GM21576 (cell line): Measurements from ENCODE around the gene ADARB2.
"Not testable (repeated sequence)": the region's sequence is repeated elsewhere in the genome, so short reads cannot be mapped to it uniquely, and the experiment has no call there.

Source experiments
- ATAC-seq: cut with Tn5 transposase; IDR thresholded peaks from one replicate; pipeline ENCODE4 v1.9.1; 2021; ENCODE audit warnings: mild to moderate bottlenecking, moderate library complexity; ENCODE audit not compliant: unreplicated experiment

Gene ADARB2

DNA sequence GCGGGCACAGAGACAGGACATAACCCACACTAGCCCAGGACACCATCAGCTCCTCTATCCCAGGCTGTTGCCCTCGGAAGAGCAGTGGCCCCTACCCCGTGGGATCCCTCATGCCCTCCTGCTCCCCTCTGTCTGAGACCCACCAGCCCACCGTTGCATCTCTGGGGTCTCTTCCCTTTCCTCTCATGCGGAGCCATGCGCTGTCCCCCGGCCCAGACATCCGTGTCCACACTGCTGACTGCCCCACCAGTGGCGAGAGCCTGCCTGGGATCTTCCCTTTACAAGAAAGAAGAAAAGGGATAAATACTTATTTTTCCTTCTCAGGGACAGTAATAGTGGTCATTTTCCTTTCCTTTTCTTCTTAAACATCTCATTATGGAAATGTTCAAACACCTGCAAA lies 565.7 kb downstream of the ADARB2 start:
- ATAC-seq: no peak

GRCh38 chr10:1171182-1171581 lies 566.1 kb downstream of the ADARB2 start:
- ATAC-seq: no peak

GRCh38 chr10:1170867-1171180 lies 566.5 kb downstream of the ADARB2 start:
- no peak for ATAC-seq

DNA sequence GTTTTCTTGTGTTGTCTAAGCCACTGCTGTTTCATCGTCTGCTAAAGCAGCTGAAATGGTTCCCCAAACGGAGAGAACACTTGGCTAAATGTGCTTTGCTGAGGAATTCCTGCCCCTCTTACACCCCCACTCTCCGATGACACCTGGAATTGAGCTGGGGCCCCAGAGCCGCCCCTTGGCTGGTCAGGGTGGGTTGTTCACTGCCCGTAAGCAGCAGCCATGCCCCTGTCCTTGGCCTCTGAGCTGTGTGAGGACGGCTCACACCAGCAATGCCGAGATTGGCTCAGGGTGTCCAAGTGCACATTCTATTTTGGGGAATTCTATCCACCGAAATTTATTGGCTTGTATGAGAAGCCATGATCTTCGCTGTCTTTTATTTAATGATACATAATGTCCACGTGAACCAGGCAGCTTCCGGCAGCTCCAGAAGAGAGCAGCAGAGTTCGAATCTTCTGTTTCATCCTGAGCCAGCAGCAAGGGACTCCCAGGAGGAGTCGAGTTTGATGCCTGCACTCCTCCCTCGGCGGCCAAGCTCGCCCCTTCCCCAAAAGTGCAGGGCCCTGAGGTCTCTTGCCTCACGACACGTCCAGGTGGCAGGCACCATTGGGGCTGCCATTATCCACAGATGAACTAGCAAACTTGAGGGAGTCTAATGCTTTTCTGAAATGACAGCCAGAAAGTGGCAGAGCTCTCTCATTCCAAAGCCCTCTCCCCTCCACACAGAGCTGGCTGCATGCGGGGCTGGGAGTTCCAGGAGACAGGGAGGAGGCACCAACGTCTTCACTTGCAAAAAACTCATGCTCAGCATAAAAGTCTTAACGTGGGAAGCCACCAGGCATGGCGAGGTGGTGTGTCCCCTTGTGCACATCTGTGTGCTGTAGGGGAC lies 567.1 kb downstream of the ADARB2 start:
- no peak for ATAC-seq

GRCh38 chr10:1169186-1169885 lies 568.0 kb downstream of the ADARB2 start:
- ATAC-seq: no peak

DNA sequence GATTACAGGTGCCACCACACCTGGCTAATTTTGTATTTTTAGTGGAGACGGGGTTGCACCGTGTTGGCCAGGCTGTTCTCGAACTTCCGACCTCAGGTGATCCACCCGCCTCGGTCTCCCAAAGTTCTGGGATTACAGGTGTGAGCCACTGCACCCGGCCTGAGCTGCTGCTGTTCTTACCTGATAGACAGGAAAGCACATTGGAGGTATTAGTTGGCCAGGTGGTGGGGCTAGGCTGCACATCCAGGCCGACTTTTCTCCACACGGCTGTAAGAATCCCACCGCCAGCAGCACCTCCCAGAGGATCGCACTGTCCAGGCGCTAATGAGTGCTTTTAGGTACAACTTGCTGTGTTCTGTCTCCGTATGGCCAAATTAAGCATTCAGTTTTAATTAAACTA lies 568.6 kb downstream of the ADARB2 start:
- ATAC-seq: no peak

- ATAC-seq: no peak
Measured at GRCh38 chr10:1166828-1167275, 570.5 kb downstream of the ADARB2 start.

- no peak for ATAC-seq
Measured at GRCh38 chr10:1166101-1166827, 571.1 kb downstream of the ADARB2 start.

DNA sequence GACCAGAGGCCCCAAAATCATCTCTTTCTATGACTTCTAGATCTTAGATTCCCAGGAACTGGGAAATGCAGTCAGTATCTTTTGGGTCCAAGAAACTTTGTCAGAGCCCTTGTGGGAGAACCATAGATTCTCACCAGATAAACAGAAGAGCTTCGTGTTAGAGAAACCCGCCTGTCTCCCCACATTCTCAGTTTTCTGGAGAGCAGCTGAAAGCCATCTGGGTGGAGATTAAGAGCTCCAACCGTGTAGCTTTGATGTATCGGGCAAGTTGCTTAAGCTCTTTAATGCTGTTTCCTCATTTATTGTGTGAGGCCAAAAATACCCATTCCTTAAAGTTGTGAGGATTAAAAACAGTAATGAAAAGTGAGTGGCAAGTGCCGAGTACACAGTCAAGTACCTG lies 573.5 kb downstream of the ADARB2 start:
- ATAC-seq: no peak

GRCh38 chr10:1163204-1163660 lies 574.1 kb downstream of the ADARB2 start:
- no peak for ATAC-seq

GRCh38 chr10:1162481-1163203 lies 574.7 kb downstream of the ADARB2 start:
- ATAC-seq: no peak

DNA sequence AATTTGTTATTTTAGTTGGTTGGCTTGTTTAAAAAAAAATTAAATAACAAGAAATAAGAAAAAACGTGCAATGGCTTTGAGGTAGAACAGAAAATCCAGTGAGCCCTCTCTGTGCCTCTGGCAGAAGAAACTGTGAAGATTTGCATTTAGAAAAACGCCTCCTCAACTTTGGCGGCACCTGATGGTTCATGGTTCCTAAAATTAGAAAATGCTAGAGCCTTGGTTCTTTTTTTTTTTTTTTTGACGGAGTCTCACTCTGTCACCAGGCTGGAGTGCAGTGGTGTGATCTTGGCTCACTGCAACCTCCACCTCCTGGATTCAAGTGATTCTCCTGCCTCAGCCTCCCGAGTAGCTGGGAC lies 576.0 kb downstream of the ADARB2 start:
- ATAC-seq: not testable (repeated sequence)

GRCh38 chr10:1160561-1161314 lies 576.6 kb downstream of the ADARB2 start:
- no peak for ATAC-seq

GRCh38 chr10:1159131-1160061 lies 577.9 kb downstream of the ADARB2 start:
- ATAC-seq: no peak

DNA sequence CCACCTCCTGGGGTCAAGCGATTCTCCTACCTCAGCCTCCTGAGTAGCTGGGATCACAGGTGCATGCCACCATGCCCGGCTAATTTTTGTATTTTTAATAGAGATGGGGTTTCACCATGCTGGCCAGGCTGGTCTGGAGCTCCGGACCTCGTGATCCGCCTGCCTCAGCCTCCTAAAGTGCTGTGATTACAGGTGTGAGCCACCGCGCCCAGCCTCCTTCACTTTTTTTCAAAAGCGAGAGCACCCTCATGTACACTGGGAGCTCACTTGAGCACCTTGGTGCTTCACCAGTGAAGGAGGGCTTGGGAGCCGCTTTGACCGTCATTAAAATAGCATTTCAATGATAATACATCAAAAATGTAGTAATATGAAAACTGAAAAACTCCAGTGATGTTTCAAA lies 578.8 kb downstream of the ADARB2 start:
- ATAC-seq: not testable (repeated sequence)

- ATAC-seq: no peak
Measured at GRCh38 chr10:1158066-1158465, 579.3 kb downstream of the ADARB2 start.

DNA sequence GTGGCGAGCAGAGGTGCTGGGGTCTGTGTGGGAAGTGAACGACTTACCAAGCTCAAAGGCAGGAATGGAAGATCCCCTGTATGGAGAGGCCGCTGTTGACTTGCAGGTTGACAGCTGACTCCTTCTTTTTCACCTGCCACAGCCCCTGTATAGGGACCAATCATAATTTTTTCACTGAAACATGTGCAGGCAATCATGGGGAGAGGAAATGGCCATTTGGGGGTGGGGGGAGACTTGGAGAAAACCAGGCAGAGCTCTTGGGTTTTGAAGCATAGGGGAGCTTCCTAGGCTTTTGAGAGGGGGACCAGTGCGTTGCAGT lies 579.8 kb downstream of the ADARB2 start:
- no peak for ATAC-seq

DNA sequence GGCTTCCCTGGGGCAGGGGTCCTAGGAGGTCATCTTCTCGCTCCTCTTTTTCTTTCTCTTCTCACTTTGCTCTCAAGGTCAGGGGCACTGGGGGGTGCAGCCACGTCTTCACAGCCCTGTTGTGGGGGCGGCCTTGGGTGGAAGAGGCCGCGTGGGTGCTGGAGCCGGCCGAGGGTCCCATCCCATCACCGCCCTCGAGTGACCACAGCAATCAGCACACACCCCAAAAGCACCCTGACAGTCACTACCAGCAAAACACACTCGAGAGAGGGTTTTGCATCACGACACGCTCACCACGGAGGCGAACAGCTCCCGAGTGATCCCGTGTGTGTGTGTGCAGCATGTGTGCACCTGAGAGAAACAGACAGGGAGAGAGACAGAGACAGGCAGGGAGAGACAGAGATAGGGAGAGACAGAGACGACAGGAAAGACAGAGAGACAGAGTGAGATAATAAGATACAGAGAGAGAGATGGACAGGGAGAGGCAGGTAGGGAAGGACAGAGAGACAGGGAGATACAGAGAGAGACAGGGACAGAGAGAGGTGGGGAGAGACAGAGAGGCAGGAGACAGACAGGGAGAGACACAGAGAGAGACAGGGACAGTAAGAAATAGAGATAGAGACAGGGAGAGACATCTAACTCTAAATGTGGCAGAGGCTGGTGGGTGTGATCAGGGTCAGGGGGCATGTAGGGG lies 580.3 kb downstream of the ADARB2 start:
- ATAC-seq: no peak

GRCh38 chr10:1156616-1156886 lies 580.8 kb downstream of the ADARB2 start:
- ATAC-seq: no peak
